CD4-positive, alpha-beta T cell treated with Interleukin-15 for 4 hours (primary cell): ENCODE measurements around the gene HAS3.
"Not testable (repeated sequence)": the region's sequence is repeated elsewhere in the genome, so short reads cannot be mapped to it uniquely, and the experiment has no call there.

Experiments used
- DNase-seq: peaks from one replicate; pipeline ENCODE4 v3.0.0-alpha.2; 2020; ENCODE audit warnings: low spot score

HAS3 gene, protein sequence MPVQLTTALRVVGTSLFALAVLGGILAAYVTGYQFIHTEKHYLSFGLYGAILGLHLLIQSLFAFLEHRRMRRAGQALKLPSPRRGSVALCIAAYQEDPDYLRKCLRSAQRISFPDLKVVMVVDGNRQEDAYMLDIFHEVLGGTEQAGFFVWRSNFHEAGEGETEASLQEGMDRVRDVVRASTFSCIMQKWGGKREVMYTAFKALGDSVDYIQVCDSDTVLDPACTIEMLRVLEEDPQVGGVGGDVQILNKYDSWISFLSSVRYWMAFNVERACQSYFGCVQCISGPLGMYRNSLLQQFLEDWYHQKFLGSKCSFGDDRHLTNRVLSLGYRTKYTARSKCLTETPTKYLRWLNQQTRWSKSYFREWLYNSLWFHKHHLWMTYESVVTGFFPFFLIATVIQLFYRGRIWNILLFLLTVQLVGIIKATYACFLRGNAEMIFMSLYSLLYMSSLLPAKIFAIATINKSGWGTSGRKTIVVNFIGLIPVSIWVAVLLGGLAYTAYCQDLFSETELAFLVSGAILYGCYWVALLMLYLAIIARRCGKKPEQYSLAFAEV

DNA sequence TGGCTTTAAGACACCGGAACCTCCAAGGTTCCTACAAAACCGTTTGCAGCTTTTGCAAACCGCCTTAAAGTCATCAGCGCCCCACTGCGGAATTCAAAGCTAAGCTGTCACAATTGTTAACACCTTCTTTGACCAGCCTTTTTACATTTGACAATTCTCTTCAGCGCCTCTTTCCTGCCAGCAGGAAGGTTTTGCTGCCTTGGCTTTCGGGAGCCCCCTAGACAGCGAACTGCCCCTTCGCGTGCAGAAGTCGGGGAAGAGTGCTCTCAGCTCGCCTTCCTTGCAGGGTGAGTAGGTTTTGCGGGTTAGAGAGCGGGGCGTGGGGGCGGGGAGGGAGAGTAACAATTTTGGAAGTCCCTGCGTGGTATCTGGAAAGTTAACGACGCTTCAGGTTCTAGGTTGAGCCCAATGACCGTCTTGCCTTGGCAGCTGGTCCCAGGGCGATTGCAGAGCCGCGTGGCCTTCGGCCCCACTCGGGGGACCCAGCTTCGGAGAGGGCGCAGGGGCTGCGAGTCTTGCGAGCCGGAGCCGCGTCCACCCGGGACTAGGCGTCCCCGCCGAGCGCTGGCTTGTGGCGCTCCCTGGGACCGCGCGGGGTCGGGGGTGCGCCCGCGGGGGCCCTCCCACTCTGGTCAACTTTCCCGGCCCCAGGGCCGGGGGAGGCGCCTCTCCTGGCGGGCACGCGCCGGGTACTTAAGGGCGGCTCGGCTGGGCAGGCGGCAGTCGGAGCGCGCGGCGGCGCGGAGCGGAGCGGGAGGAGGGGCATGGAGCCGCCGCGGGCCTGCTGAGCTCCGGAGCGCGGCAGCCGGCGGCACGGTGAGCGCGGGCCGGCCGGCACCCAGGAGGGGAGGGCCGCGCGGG is at the start of gene HAS3:
Gene HAS3 (plus strand): TSS at position 153 of the 861 bp plus-strand sequence. CDS start 3,743 bp downstream, outside the sequence.
- no peak for DNase-seq

DNA sequence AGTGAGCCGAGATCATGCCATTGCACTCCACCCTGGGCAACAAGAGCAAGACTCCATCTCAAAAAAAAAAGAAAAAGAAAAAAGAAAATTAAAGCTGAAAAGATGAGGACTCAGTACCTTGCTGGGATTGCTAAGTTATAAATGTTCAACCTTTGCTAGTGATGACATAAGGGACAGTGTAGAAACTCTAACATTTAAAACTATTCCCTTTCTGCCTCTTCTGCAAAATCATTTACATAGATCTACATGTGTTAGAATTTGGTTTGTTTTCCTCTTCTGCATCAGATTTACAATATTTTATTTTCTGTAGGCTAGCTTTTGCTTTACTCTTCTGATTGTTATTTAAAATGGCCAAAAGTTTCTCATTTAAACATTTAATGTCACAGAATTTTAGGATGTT is 49.5 kb upstream of the HAS3 start:
- no peak for DNase-seq

DNA sequence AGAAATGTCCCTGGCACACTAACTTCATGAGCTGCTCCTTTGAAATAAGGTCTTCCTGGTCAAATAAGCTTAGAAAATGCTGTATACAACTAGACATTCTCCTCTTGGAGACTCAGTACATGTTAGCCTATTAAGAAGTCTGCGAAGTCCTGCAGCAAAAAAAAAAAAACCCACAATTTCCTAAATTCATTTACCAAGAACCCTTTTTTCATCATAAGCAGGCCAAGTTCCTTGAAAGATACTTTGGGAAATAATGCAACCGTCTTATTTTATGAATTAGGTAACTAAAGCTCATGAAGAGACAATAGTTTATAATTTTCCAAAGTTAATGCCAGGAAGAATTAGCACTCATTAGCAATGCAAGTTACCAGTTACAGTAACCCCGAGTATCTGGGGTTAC is 49.0 kb upstream of the HAS3 start:
- no peak for DNase-seq

DNA sequence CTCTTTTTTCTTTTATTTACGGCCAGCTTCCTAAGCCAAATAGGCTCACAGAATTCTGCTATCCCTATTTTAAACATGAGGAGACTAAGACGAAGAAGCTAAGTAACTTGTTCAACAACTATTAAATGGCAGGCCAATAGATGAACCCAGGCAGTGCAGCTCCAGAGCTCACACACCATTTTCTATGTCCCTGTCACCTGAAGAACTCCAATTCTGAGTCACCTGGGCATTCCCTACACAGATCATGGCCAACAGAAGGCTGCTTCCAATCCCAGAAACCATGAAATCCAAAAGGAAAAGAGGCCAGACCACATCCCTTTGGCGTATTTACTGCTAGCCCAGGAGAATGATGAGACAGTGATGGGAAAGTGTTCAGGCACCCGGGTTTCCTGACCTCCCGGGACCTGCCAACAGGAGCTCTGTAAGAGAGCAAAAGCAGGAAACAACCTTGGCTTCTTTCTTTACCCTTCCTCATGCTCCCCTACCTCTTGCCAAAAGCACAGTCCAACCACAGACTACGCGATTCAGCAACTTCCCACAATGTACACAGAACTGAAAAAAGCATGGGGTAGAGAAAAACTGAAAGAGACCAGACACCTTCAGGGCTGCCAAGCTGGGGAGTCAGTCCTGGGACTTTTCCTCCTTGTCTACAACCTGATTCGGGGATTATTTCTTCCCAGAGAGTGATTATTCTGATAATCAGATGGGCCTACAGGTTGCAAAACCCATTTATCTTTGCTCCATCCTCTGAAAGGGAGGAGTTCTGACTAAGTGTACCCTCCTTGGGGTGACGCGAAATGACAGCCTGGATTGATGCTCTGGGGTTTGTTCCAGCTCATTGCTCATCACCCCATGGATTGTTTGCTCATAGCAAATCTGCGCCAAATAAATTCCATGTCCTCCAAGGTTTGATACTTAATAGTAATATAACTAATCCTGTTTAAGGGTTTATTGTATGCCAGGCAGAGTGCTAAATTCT is 47.8 kb upstream of the HAS3 start:
- no peak for DNase-seq

DNA sequence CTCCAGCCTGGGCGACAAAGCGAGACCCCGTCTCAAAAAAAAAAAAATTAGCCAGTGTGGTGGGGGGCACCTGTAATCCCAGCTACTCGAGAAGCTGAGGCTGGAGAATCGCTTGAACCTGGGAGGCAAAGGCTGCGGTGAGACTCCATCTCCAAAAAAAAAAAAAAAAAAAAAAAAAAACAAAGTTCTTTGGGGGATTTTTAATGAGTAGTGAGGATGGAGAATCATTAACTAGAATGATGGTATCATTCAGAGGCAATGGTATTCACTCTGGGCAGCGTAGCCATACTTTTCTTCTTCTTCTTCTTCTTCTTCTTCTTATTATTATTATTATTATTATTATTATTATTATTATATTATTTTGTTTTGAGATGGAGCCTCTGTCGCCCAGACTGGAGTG is 42.0 kb upstream of the HAS3 start:
- not testable (repeated sequence) for DNase-seq

DNA sequence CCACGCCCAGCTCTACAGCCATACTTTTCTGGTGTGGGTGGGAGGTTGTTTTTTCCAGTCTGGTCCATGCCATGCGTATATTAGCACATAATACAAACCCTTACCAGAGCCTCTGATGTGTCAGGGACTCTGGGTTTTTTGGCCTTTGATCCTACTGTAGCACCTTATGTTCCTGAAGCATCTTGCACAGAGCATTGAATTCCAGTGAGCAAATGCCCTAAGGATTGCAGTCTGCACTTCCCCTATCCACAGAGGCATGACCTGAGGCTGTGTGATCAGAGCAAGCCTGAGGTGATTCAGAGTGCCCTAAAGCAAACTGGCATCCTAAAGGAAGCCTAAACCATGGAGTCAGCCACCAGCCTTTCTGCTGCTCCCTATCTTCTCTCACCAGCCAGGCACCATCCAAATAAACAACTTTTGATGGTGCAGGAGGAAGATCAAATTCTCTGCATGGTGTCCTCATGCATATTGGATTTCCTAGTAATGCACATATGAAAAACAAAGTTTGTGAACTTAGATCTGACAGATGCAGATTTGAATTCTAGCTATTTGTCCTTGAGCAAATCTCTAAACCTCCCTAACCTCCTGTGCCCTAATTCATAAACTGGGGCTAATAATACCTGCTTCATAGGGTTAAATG is 41.2 kb upstream of the HAS3 start:
- no peak for DNase-seq

DNA sequence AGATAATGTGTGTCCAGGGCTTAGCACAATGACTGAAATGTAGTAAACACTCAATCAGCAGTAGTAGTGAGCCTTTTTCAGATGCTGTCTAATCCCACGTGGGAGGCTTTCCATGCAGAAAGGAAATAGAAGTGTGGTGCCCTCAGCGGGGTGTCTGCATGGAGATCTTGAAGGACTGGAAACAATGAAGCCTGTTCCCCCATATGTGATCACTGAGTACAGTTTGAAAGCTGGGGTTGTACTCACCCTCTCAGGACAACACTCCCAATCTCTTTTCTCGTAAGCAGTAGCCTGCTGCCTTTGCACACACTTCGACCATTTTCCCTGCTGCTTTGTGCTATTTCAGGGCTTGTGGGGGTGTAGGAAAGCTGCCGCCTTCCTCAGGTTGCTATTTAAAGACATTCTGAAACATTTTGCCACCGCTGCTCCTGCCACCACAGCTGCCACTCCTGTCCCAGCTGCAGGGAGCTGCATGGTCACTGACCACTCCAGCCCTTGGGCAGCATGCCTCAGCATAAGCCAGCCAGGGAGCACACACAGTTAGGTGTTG is 40.6 kb upstream of the HAS3 start:
- no peak for DNase-seq

DNA sequence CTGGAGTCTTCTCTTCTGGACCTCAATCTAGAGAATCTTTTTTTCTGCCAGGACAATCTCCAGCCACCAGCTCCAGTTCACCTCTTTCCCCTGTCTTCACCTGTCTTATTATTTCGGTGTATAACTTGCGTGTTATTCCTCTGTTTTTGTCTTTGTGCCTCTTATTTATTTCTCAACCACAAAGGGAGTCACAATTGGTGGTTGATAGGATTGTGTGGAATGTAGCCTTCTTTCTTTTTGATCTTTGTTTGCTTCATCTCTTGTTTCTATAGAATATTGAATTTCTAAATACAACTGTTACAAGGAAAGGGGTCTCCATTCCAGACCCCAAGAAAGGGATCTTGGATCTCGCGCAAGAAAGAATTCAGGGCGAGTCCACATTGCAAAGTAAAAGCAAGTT is 35.9 kb upstream of the HAS3 start:
- no peak for DNase-seq

DNA sequence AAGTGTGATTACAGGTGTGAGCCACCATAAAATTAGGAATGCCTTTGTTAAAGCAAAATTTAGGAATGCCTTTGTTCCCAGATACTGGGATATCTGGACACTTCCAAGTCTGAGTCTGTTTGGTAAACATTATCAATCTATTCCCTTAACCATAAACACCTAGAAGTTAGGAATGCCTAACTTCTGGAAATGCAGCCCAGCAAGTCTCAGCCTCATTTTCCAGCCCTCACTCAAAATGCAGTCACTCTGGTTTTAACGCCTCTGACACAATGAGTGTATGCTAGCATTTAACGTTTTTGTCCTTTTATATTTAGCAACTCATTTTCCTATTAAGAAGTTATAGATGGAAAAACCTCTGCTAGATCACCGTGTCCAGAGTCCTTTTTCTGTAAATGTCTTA is 34.4 kb upstream of the HAS3 start:
- DNase-seq = no peak

DNA sequence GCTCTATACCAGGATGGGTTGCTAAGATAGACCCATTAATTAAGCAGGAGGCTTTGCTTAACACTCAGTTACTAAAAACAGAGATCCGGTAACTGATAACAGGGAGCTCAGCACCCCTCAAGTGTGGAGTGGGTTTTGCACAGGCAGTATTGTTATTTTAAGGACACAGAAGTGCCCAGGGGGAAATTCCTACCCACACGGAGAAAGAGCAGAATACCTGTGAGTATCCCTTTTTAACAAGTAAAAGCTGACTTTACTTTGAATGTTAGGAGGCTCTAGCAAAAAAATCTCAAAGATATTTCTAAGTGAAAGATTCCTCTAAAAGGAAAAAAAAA is 32.8 kb upstream of the HAS3 start:
- no peak for DNase-seq

DNA sequence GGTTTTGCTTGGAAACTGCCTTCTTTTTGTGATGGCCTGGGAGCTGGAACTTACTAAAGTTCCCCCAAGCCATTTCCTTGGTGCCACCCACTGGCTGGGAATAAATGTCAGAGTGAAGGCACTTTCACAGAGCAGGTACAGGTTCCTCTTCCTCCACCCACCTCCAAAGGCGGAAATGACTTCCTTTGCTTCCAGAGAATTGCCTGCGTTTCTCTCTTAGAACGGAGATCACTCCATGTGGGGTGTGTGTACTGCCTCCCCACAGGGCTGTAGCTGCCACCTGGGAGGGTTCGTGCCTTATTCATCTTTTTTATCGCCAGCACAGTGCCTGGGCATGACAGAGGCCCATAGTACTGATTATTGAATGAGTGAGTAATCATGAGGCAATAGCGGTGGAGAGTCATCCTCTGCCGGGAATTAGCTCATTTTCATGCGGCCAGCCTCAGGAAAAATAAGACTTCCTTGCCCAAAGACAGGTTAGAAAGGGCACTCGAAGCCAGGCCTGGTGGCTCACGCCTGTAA is 32.2 kb upstream of the HAS3 start:
- no peak for DNase-seq

DNA sequence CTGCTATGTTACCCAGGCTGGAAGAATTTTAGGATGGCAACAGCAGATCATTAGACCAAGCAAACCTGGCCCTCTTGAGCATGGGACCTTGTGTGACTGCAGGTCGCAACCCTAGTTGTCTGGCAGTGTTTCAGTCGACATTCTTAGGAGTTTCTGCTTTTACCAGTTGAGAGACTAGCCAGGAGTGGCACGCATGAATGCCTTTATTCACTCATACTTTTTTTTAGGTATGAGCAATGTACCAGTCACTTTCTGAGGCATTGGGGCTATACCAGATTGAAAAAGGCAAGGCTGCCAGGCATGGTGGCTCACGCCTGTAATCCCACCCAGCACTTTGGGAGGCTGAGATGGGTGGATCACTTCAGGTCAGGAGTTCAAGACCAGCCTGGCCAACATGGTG is 28.2 kb upstream of the HAS3 start:
- no peak for DNase-seq

DNA sequence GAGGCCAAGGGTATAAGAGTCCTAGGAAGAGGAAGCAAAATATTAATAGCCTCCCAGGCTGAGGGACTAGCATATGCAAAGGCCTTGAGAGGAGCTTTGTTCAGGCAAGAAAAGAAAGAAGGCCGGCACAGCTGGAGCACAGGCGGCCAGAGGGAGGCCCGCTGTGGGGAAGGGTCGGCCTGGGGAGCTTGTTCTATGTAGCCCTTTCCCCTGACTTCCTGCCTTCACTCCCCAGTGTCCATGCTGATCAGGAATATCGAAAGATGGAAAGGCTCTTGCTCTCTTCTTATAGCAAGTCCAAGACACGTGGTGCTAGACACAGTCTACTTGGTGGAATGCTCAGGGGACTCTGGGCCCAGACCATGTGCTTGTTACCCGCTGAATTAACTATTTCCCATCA is 27.4 kb upstream of the HAS3 start:
- no peak for DNase-seq

DNA sequence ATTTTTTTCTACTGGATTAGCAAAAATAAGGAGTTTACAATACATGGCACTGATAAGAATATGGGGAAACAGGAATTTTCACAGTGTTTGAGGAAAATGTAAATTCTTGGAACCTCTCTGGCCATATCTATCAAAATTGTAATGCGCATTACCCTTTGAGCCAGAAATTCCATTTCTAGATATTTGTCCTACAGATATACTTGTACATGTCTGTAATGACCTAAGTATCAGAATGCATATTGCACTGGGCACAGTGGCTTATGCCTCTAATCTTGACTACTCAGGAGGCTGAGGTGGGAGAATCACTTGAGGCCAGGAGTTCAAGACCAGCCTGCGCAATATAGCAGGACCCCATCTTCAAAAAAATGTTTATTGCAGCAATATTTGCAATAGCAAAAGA is 25.8 kb upstream of the HAS3 start:
- no peak for DNase-seq

DNA sequence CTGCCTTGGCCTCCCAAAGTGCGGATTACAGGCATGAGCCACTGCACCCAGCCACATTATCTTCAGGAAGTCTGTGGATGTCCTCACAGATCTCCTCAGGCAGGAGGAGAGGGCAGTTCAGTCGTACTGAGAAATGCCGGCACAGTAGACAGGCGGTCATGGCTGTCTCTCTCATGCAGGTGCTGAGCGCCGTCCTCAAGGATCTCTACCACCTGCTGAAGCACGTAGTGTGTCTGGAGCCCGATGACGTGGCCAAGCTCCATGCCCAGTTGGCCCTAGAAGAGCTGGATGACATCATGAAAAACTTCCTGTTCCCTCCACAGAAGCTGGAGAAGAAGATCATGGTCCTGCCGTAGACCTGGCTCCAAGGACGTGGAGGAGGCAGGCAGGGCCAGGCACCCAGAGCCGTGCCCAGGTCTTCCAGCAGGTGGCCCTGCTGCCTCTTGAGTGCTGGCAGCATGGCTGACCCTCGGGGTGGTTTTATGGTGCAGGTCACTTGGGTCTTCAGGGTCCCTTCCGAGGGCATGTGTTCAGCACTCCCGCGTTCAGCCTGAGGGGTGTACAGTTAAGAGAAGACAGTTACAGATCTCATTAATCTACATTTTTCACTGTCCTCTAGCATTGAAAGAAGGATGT is 22.0 kb upstream of the HAS3 start:
- no peak for DNase-seq

DNA sequence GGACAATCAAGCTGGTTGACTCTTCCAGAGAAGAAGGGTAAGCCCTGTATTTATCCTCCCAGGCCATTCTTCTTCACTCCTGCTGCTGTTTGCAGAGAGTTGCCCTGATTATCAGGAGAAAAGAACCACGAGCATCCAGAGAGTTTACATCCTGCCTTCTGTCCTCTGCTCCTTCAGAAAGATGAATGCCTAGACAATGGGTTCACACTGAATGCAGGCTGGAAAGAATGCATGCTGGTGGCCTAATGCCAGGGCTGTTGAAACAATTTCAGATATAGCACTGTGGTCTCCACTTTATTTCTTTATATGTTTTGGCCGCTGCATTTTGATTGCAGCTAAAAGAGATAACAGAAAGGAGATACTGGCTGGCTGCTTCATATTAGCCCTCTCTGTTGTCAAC is 21.2 kb upstream of the HAS3 start:
- no peak for DNase-seq

DNA sequence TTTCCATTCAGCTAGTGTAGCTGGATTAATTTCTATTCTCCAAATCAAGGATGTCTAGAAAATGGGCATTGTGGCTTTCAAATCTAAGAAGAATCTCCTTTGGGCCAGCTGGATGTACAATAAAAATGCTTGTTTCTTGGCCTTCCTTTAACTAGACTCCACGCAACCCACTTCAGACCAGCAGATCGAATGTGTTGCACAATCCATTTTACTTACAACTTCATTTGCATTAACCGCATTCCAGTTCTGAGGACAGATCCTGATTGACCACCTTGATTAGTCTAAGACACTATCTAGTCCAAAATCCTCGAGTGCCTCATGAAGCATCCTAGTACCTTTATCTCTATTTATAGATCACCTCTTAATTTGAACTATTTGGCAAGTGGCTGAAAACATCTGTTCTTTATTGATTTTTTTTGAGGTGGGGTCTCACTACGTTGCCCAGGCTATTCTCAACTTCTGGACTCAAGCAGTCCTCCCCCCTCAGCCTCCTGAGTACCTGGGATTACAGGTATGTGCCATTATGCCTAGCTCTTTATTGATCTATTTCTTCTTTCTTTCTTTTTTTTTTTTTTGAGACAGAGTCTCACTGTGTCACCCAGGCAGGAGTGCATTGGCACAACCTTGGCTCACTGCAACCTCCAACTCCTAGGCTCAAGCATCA is 20.3 kb upstream of the HAS3 start:
- DNase-seq = no peak

DNA sequence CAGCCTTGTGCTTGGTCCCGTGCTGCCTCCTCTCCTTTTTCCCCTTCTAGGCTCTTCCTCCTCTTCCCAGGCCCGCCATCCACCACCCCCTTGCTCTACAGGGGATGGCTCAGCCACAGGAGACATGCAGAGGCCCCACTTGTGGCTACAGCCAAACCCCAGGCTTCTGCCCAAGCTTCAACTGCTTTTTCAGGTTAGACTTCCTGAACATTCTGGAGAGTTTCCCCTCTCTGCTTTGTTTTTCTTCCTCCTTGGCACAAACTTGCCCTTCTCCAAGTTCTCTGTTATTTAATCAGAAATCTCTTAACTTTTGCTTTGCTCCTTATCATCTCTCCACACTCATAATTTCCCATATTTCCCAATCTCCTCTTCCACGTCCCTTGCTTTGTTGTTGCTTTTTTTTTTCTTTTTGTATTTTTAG is 18.3 kb upstream of the HAS3 start:
- no peak for DNase-seq

DNA sequence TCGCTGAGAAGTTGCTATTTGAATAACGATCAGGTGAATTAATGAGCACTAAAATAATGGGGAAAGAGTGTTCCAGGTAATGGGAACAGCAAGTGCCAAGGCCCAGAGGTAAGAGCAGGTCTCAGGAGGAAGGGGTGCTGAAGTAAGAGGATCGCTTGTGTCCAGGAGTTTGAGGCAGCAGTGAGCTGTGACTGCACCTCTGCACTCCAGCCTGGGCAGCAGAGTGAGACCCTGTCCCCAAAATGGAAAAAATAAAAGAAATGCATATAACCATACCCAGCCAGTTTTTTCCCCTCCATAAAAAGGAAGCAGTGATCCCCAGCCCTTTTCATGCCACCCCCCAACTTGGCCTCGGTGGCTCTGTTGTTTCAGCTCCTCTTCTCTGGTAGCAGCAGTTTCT is 16.8 kb upstream of the HAS3 start:
- DNase-seq = no peak
